Activated CD4-positive, alpha-beta T cell treated with anti-CD3 and anti-CD28 coated beads, Interleukin-2, Interleukin-4, amounts not matched to agents 100 ng/mL and 50 ng/mL, durations not matched to agents 16 hours and 8 hours (primary cell): ENCODE results near the gene TREM2.
"Not testable (repeated sequence)": the region's sequence is repeated elsewhere in the genome, so short reads cannot be mapped to it uniquely, and the experiment has no call there.

Source experiments
- DNase-seq: peaks from one replicate; pipeline ENCODE4 v3.0.0-alpha.2; 2020; ENCODE audit warnings: low spot score

Gene TREM2

DNA sequence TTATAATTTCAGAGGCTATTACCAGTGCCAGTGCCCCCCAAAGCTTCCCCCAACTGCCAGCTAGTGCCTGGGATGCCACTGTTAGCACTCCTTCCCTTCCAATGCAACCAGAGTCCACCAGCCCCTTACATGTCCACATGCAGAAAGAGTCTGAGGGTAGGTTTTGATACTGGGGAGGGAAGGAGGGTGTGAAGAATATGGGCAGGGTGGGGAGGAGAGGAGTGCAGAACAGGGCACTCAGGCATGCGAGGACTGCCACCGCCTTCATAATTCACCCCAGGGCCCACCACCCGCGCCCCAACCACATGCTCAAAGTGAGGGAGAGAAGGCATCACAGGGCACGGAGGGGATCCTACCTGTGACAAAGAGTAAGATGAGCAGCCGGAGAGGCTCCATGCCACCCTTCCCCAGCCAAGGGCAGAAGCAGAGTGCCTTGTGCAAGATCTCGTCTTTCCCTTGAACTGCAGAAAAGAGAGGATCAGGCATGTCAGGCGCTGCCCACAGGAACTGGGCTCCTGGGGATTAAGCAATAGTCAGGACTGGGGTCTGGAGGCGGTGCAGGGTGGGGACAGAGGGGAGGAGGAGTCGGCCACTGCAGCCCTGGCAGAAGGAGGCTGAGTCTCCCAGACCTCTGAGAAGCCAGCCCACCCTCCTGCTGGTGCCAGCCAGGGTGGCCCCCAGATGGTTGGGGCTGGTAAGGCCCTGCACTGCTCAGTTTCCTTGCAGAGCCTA, at the start of gene TREM2:
TREM2 (minus strand) TSS at position 430 of the 732 bp plus-strand sequence; CDS start at position 396, 34 bp downstream.
- no peak for DNase-seq

DNA sequence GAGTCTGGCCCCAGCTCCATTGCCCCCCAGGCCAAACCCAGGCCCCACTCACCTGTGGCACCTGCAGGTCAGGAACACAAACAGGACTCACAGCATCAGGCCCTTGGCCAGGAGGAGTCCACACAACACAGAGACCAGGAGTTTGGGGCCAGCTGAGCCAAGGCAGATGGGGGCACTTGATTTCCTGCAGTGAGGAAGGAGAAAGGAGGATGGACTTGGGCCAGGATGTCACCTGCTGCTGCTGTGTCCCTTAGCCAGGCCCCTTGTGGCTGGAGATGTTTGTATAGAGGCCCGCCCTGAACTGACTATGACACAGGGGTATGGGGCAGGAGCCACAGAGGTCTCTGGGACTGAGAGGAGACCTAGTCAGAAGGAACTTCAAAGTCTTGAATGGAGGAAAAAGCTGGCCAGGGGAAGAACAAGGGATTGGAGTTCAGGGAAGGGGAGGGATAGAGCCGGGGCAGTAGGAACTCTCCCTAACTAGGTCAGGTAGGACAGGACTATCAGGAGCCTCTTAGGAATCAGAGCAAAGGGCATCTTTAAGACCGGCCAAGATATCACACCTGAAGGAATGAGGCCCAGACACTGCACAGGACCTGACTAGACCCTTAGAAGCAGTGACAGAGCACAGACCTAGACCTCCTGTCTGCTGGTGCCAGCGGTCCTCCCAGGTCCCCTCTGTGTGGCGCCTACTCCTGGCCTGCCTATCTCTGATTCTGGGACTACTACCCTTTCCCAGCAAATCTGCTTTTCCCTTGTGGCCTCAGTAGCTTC, 46.8 kb upstream of the TREM2 start:
- DNase-seq, result no peak

DNA sequence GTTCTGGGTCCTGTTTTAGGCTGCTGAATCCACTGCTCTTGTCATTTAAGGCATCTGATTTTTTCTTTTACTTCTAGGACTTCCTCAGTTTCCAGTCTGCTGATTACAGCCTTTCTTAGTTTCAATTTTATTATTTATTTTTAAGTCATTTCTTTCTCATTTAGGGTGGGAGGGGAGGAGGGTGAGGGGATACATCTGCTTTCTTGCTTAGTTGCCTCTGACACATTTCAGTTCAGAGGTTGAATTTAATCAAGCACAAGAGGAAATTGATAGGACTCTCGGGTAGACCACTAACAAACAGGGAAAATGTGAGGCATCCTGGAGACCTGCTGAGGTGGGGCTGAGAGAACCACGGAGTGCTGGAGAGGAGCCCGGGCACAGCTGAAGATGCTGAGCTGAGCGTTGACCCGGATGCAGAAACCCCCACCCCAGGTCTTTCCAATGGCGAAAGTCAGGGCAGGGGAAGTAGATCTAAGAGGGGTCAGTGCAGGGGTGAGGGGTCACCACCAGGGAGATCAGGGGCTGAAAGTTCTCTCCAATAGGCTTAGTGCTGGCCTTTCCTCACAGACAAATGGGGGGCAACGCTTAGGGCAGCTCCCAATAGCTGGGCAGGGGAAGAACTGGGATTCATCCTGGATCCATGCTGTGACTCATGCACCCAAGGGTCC, 45.7 kb upstream of the TREM2 start:
- no peak for DNase-seq

DNA sequence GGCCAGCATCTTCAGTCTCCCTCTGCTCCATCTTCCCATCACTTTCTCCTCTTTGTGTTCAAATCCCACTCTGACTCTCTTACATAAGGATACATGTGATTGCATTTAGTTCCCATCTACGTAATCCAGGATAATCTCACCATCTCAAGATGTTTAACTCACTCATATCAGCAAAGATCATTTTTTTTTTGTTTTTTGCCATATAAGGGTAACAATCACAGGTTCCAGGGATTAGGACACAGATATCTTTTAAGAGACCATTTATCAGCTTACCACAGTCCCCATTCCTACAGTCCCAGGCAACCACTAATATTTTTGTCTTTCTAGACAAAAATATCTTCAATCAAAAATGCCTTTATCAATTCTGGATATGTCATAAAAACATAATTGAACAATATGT, 41.2 kb upstream of the TREM2 start:
- no peak for DNase-seq

DNA sequence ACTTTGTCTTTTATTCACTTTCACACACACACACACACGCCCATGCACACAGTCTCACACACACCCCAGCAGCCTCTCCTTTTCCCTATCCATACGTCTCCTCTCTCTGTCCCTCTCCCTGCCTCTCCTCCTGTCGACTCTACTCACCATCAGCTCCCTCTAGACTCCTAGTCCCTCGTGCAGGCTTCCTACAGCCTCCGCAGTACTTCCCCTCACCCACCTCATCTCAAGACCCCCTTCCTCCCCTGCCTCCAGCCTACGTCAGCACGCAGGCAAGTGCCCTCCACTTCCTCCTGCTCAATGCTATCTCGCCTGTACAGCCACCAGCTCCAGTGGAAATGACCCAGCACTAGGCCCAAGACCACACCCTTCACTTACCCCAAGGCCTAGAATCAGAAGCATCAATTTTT, 38.9 kb upstream of the TREM2 start:
- DNase-seq, result no peak

DNA sequence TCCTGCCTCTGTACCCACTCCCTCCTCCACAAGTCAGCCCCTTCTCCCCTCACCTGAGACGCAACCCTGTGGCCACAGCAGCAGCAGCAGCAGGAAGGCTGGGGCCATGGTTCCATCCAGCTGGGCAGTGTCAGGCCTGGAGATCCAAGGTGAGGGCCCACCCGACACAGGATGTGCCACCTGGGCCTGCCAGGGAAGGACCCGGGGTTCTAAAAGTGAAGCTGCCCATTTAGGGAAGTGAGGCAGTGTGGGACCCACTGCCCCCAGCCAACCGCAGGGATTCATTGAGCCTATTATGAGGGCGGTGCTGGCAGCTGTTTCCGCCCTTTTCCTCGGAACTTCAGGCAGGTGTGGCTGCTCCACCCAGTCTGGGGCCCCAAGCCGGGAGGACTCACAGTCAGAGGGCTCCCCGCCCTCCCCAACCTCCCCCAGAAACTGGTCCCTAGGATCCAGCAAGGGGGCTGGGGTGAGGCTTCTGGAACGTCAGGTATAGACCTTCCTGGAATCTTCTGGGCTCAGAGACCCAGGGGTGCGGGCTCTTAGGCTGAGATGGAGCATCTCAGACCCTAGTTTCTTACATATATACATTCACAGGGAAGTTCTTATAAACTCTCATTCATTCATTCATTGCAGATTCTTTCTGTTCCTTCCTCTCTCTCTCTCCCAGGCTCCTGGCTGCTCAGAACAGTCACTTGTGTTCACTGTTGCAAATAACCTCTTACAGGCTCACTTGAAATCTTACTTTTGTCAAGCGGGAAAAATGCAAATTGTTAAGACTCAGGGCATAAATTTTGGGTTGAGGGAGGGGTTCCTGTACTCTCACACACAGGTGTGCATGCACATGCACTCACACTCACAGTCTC, 38.2 kb upstream of the TREM2 start, which contains the start of gene TREML2:
TREML2 (minus strand) TSS at position 249 of the 863 bp plus-strand sequence; CDS start at position 108, 141 bp downstream.
- peak; percentile 21 for DNase-seq

DNA sequence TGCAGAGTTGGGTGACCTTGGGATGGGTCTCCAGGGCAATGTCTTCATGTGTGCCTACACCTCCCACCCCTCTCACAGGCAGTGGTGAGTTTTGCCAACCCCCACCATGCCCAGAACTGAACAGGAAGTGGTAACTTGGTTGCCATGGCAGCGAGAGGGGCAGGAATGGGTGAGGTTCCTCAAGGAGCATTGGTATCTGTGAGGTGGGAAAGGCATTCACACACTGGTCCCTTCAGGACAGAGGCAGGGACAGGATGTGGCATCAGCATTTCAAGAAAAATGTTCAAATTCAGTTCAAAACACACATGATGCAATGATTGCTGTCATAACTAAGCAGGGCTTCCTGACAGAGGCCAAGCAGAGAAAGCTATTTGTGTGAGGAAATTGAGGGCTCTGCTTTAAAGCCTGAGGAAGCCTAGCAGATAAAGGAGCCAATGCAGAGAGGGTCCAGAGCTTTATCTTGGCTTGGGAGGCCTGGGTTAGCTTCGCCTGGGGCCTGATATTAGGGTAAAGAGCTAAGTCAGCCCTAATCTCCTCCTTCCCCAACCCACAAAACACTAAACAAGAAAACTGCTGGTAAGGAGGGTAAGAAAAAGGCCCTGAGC, 37.5 kb upstream of the TREM2 start:
- peak; percentile 77 for DNase-seq

DNA sequence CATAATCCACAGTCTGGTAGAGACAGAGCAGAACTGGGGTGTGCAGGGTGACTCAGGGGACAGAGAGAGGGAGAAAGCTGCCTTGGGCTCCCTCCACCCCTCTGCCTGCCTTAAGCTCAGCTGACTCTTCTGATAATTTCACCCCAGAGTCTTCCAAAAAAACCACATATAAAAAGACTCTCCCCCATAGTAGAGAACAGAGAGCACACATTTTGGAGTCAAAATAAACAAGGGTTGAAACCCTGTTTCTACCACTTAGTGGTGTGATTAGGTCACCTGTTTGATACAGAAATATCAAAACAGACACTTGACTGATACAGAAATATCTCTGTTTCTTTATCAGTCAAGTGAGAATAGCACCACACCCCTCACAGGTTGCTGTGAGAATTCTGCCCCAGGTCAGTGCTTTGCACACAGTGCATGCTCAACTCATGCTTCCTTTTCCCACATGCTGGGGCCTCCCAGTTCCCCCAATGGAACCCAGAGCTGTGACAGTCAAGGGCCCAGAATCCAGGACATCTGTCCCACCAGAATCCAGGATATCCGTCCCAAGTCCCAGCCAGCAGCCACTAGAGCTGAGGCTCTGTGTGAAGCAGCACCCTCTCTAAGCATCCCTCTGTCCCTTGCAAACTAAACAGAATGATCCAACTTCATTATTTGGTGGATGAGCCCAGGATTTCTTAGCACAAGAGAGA, 36.8 kb upstream of the TREM2 start:
- DNase-seq, result peak; percentile 66

DNA sequence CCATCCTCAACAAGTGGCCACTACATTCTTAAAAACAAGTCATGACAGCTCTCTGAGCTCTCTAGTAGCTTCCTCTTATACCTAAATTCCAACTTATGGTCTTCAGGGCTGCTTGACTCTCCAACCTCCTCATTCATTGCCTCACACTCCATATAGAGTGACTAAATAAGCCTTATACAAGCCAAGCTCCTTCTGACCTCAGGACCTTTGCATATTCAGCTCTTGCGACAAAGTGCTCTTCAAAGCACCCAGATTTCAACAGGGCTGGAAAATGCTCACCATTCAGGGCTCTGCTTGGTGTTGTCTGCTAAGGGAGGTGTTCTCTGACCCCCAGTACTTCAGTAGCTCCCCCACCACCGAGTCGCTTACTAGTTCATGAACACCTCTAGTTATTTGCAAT, 34.3 kb upstream of the TREM2 start:
- no peak for DNase-seq

DNA sequence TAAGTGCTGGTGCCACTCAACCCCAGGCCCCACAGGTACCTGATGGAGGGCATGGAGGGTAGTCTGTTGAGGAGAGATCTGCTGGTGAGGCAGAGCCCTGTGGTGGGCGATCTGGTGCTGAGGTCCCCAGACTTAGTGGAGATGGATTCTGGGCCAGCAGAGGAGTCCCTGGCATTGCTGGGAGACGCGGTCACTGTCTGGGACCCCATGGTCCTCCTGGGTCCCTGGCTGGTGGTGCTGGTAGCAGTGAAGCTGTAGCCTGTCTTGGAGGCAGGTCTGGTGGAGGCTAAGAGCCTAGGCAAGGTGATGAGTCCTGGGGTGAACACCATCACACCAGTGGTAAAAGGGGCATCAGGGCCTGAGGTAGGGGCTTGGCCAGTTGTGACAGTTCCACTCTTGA, 31.5 kb upstream of the TREM2 start:
- DNase-seq, result no peak

DNA sequence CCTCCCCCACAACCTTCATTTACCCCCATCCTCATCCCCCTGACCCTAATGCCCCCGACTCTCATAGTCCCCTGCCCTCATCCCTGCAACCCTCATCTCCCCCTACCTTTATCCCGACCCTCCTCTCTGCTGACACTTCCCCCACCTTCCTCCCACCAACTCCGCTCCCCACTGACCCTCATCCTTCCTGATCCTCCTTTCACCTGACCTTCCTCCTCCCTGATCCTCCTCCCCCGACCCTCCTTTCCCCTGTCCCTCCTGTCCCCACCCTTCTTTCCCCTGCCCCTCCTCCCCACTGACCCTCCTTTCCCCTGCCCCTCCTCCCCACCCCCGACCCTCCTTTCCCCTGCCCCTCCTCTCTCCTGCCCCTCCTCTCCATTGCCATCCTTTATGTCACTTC, 31.0 kb upstream of the TREM2 start:
- no peak for DNase-seq

DNA sequence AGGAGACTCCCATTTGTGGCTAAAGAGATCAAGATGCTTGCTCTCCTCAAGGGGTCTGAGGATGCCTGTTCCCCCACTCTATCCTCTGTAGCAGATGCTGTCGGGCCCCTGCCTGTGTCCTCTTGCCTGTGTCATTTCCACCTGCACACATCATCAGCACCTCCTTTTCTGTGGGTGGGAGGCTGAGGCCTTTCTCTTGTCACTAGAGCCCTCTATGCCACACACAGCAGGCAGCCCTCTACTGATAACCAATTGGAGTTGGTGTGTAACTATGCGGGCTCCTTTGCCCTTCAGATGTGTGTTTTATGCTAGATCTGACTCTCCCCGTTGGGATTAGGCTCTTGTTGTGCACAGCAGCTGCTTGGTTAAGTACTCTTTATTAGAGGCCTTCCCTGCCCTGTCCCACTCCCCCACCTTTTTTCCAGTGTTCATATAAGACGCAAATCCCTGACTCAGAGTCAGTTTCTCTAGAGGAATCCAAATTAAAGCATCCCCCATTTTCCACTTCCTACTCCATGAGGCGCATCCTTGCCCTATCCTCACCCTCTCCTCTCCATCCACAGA, 30.3 kb upstream of the TREM2 start:
- DNase-seq, result no peak

DNA sequence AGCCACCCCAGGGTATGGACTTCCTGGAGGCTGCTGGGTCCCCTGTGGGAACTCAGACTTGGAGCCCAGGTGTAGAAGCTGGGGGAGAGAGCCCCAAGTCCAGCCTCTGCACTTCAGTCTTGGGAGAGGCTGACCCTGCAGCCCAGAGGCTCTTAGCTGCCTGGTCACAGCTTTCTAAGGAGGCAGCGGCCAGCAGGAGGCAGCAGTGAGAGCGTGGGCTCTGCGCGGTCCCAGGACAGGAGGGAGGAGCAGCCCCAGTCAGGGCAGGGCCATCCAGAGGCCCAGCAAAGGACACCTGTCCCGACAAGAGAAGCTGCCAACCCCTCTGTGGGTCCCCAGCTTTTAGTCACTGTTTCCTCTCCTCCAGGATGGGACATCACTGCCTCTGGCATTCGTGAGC, 28.7 kb upstream of the TREM2 start:
- peak; percentile 42 for DNase-seq

DNA sequence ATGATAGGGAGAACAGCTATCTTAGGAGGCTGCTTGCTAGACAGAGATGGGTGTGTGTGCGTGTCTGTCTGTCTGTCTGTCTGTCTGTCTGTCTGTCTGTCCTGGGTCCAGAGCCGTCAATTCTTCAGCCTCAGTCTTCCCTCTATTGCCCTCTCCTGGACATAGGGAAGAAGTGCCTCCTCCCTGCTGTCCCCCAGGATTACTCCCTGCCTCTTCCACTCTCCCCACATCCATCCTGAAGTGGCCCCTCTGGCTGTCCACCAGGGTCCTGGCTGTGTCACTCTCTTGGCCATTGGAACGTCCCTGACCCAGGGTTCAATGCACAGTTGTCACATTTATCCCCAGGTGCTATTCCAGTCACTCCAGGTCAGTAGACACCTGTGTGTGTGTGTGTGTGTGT, 27.9 kb upstream of the TREM2 start:
- DNase-seq, result no peak

DNA sequence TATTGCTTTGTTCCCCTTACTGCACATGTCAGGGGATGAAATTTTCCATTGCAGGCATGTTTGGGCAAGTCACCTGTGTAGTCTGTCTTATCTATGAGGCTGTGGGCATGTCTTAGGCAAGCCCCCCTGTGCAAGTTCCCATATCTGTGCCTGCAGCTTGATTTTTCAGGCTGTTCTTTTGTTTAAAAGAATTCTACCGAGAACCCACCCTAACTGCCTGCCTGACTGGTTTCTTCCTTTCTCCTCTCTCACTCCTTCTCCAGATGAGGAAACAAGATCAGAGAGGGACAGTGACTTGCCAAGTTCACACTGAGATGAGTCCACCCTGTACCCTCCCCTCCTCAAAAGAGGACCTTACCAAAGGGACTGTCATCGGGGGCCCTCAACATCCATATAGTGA, 27.1 kb upstream of the TREM2 start:
- no peak for DNase-seq

DNA sequence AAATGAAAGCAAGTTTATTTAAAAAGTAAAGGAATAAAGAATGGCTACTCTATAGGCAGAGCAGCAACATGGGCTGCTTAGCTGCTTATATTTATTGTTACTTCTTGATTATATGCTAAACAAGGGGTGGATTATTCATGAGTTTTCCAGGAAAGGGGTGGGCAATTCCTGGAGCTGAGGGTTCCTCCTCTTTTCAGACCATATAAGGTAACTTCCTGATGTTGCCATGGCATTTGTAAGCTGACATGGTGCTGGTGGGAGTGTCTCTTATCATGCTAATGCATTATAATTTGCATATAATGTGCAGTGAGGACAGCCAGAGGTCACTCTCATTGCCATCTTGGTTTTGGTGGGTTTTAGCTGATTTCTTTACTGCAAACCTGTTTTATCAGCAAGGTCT, 26.1 kb upstream of the TREM2 start:
- DNase-seq, result not testable (repeated sequence)

DNA sequence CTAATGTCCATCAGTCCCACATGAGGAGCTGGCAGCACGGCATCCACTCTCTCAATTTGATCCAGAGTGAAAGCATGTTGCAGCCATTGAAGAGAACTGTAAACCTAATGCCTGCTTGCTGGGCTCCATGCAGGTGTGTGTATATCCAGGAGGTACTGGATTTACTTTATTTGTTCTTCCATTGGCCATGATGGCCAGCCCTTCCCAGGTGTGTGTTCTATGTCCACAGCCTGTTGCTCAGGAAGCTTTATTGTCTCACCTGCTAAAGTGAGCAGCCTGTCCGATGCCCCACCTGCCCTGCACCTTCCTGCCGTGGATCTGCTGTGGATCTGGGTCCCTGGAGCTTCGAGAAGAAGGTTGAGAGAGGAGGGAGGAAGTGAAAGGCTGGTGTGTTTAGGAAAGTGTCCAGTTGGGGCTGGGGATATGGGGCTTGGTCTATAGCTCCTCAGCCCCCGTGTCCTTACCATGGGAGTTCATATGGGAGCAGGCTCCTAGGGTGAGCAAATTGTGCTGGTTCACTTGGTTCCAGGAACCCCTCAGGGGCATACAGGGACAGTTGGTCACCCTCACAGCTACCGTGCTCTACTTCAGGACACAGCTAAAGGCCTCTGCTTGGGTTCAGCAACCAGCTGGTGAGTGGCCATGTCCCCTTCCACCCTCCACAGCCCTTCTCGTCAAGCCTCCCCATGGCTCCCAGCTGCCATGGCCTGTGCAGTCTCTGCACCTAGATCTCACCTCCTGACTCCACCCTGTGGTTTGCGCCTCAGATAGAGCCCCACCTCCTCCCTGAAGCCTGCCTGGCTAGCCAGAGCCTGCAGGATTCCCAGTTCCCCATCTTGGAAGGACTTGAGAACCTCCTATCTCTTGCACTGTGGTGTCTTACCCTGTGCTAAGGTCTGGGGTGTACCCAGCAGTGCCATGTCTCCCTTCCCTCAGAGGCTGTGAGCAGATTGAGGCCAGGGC, 25.3 kb upstream of the TREM2 start:
- DNase-seq, result no peak

DNA sequence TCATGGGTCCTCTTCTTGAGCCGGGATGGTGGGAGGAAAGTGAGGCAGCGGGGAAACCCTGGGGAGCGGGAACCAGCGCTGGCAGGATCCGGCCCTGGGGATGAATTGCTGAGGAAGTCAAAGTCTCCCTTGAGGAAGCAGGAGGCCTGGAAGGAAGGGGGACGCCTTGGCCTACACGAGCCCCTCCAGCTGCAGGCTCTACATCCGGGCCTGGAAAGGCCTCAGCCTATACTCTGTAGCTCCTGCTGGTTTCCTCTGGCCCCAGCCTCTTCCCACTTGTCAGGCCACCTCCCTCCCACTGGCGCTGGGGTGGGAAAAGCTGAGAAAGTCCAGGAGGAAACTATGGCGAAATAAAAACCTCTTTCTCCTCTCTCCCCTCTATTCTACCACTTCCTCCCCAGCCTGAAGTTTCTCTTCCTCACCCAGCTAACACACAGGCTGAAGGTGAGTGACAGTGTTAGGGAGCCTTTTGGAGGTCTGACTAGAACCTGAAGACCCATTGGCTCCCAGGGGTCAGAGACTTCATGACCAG, 23.2 kb upstream of the TREM2 start:
- DNase-seq, result no peak

DNA sequence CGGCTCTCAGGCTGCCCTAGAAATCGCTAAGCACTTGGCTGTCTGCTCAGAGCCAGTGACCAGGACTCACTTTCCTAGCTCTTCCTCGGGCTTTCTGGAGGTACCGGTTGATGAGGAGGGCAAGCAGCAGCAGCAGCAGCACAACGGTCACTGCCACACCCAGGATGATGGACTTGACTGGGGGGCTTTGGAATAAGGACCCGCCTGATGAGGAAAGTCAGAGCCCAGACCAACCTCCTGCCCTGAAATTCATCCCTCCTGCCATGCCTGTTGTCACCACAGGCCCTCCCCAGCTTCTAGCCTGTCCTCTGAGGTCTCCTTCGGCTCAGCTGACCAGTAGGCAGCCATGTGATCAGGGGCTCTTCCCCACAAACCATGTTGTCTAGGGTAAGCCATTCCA, 21.8 kb upstream of the TREM2 start:
- DNase-seq, result no peak
